ENCODE measurements around the gene RAPGEF2.

The RAPGEF2 gene

GRCh38 chr4:159199826-159200225, 96.9 kb downstream of the RAPGEF2 start:
- peaks cover 20% of the 10 kb centered on the region for H3K4me1 ChIP-seq (ENCODE audit: insufficient read depth, low read length)
- no peaks in the 10 kb centered on the region for H3K9me3 ChIP-seq (ENCODE audit: control insufficient read depth, insufficient read depth, low read length)
- H3K9ac ChIP-seq (ENCODE audit: low read depth, low read length), result no peak overlapping the region
- H3K36me3 ChIP-seq (ENCODE audit: insufficient read depth, low read length), result no peaks in the 10 kb centered on the region

DNA sequence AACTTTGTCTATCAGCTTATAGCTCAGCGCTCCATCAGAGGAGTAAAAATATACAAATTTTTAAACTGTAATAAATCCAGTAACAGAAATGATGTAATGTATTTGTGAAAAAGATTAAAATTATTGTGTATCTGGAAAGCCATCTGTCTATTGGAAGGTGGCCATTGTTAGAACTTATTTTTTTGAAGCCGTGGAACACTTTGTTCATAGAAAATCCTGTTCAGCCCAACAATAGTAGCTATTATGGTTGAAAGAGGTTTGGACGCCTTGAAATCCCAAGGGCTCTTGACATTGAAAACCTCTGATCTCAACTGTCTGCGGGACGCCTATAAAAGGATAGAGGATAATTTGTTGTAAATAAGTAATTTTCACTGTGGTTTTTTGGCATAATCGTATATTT, 98.3 kb downstream of the RAPGEF2 start:
- no peaks in the 10 kb centered on the region for H3K9me3 ChIP-seq (ENCODE audit: control insufficient read depth, insufficient read depth, low read length)
- no peak overlapping the region for H3K9ac ChIP-seq (ENCODE audit: low read depth, low read length)
- H3K4me1 ChIP-seq (ENCODE audit: insufficient read depth, low read length), result peaks cover 20% of the 10 kb centered on the region
- no peaks in the 10 kb centered on the region for H3K36me3 ChIP-seq (ENCODE audit: insufficient read depth, low read length)

- H3K9me3 ChIP-seq (ENCODE audit: control insufficient read depth, insufficient read depth, low read length), result no peaks in the 10 kb centered on the region
- peaks cover 10% of the 10 kb centered on the region; the same call in 1 of the 2 replicates for H3K4me1 ChIP-seq (ENCODE audit: insufficient read depth, low read length)
- no peaks in the 10 kb centered on the region for H3K36me3 ChIP-seq (ENCODE audit: insufficient read depth, low read length)
- no peak overlapping the region for H3K9ac ChIP-seq (ENCODE audit: low read depth, low read length)
Measured at GRCh38 chr4:159204566-159204965, 101.7 kb downstream of the RAPGEF2 start.

DNA sequence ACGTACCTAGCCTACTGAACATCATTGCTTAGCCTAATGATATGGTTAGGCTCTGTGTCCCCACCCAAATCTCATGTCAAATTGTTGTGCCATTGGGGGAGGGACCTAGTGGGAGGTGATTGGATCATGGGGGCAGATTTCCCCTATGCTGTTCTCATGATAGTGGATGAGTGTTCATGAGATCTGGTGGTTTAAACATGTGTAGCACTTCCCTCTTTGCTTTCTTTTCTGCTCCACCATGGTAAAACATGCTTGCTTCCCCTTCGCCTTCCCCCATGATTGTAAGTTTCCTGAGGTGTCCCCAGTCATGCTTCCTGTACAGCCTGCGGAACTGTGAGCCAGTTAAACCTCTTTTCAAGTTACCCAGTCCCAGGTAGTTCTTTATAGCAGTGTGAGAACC, 102.6 kb downstream of the RAPGEF2 start:
- Histone ChIP-seq H3K9me3 (ENCODE audit: control insufficient read depth, insufficient read depth, low read length) (no peaks in the 10 kb centered on the region), H3K4me1 (ENCODE audit: insufficient read depth, low read length) (peaks cover 10% of the 10 kb centered on the region; the same call in 1 of the 2 replicates), H3K36me3 (ENCODE audit: insufficient read depth, low read length) (no peaks in the 10 kb centered on the region), H3K9ac (ENCODE audit: low read depth, low read length) (no peak overlapping the region)

GRCh38 chr4:159206427-159206871, 103.6 kb downstream of the RAPGEF2 start:
- H3K4me1 ChIP-seq (ENCODE audit: insufficient read depth, low read length), result peaks cover 15% of the 10 kb centered on the region
- no peaks in the 10 kb centered on the region for H3K9me3 ChIP-seq (ENCODE audit: control insufficient read depth, insufficient read depth, low read length)
- H3K36me3 ChIP-seq (ENCODE audit: insufficient read depth, low read length), result no peaks in the 10 kb centered on the region
- H3K9ac ChIP-seq (ENCODE audit: low read depth, low read length), result no peak overlapping the region

GRCh38 chr4:159209249-159209648, 106.4 kb downstream of the RAPGEF2 start:
- peaks cover 7% of the 10 kb centered on the region for H3K4me1 ChIP-seq (ENCODE audit: insufficient read depth, low read length)
- no peaks in the 10 kb centered on the region for H3K36me3 ChIP-seq (ENCODE audit: insufficient read depth, low read length)
- H3K9ac ChIP-seq (ENCODE audit: low read depth, low read length), result no peak overlapping the region
- H3K9me3 ChIP-seq (ENCODE audit: control insufficient read depth, insufficient read depth, low read length), result no peaks in the 10 kb centered on the region

GRCh38 chr4:159210975-159211374, 108.1 kb downstream of the RAPGEF2 start:
- H3K9me3 ChIP-seq (ENCODE audit: control insufficient read depth, insufficient read depth, low read length), result no peaks in the 10 kb centered on the region
- no peak overlapping the region for H3K9ac ChIP-seq (ENCODE audit: low read depth, low read length)
- H3K36me3 ChIP-seq (ENCODE audit: insufficient read depth, low read length), result no peaks in the 10 kb centered on the region
- peaks cover 5% of the 10 kb centered on the region for H3K4me1 ChIP-seq (ENCODE audit: insufficient read depth, low read length)

DNA sequence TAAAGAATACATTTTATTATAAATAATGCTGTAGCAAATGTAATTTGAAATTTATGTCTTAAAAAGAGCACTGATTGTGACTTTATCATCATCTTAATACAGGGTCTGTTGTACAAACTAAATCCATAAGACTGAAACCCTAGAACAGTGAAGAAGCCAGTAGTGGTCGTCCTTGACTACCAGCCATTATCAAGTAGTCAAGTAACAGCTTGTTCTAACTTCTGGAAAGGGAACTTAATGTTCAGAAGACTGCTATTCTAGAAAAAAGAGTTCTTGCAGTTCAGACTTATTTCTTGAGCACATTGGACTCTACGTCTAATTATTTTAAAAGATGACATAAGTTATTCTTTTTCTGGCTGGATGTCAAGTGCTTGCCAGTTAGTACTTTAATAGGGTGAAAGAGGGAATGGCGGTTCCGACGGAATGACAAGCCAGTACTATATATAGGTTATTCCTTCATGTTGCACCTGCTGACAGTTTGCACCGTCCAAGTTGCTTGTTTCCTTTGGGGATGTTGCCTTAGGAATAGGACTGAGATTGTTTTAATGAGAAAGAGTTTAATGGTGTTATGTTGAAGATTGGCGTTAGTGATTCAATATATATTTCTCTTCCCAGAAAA, 109.9 kb downstream of the RAPGEF2 start:
- no peaks in the 10 kb centered on the region for H3K9me3 ChIP-seq (ENCODE audit: control insufficient read depth, insufficient read depth, low read length)
- no peaks in the 10 kb centered on the region for H3K36me3 ChIP-seq (ENCODE audit: insufficient read depth, low read length)
- H3K9ac ChIP-seq (ENCODE audit: low read depth, low read length), result no peak overlapping the region
- H3K4me1 ChIP-seq (ENCODE audit: insufficient read depth, low read length), result peaks cover 5% of the 10 kb centered on the region

GRCh38 chr4:159216834-159217233, 114.0 kb downstream of the RAPGEF2 start:
- Histone ChIP-seq H3K9me3 (ENCODE audit: control insufficient read depth, insufficient read depth, low read length) (no peaks in the 10 kb centered on the region), H3K4me1 (ENCODE audit: insufficient read depth, low read length) (no peaks in the 10 kb centered on the region), H3K9ac (ENCODE audit: low read depth, low read length) (no peak overlapping the region), H3K36me3 (ENCODE audit: insufficient read depth, low read length) (no peaks in the 10 kb centered on the region)

GRCh38 chr4:159219862-159220261, 117.0 kb downstream of the RAPGEF2 start:
- Histone ChIP-seq H3K4me1 (ENCODE audit: insufficient read depth, low read length) (no peaks in the 10 kb centered on the region), H3K9ac (ENCODE audit: low read depth, low read length) (no peak overlapping the region), H3K36me3 (ENCODE audit: insufficient read depth, low read length) (no peaks in the 10 kb centered on the region), H3K9me3 (ENCODE audit: control insufficient read depth, insufficient read depth, low read length) (no peaks in the 10 kb centered on the region)

- no peak overlapping the region for H3K9ac ChIP-seq (ENCODE audit: low read depth, low read length)
- no peaks in the 10 kb centered on the region for H3K9me3 ChIP-seq (ENCODE audit: control insufficient read depth, insufficient read depth, low read length)
Measured at GRCh38 chr4:159220353-159220752, 117.5 kb downstream of the RAPGEF2 start.

DNA sequence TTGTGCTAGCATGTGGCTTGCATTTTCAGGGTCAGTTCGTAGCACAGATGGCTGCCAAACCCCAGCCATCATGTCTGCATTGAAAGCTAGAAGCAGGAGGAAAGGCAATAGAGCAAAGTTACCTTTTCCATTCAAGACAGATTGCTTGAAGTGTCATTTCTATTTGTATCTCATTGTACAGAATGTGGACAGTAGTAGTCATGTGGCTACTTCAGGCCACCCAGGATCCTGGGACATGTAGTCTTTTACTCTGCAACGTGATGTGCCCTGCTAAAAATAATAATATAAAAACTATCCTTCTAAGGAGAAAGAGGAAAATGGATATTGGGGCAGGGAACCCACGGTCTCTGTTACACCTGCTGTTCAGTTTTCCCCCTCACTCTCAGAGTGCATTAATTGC, 118.4 kb downstream of the RAPGEF2 start:
- Histone ChIP-seq H3K36me3 (ENCODE audit: insufficient read depth, low read length) (no peaks in the 10 kb centered on the region), H3K9me3 (ENCODE audit: control insufficient read depth, insufficient read depth, low read length) (no peaks in the 10 kb centered on the region), H3K4me1 (ENCODE audit: insufficient read depth, low read length) (no peaks in the 10 kb centered on the region), H3K9ac (ENCODE audit: low read depth, low read length) (no peak overlapping the region)

More at GRCh38 chr4:159220353-159220752, 117.5 kb downstream of the RAPGEF2 start:
- no peaks in the 10 kb centered on the region for H3K4me1 ChIP-seq (ENCODE audit: insufficient read depth, low read length)
- no peaks in the 10 kb centered on the region for H3K36me3 ChIP-seq (ENCODE audit: insufficient read depth, low read length)

- no peaks in the 10 kb centered on the region for H3K4me1 ChIP-seq (ENCODE audit: insufficient read depth, low read length)
- no peaks in the 10 kb centered on the region for H3K9me3 ChIP-seq (ENCODE audit: control insufficient read depth, insufficient read depth, low read length)
- H3K9ac ChIP-seq (ENCODE audit: low read depth, low read length), result no peak overlapping the region
- no peaks in the 10 kb centered on the region for H3K36me3 ChIP-seq (ENCODE audit: insufficient read depth, low read length)
Measured at GRCh38 chr4:159222043-159222552, 119.2 kb downstream of the RAPGEF2 start.

DNA sequence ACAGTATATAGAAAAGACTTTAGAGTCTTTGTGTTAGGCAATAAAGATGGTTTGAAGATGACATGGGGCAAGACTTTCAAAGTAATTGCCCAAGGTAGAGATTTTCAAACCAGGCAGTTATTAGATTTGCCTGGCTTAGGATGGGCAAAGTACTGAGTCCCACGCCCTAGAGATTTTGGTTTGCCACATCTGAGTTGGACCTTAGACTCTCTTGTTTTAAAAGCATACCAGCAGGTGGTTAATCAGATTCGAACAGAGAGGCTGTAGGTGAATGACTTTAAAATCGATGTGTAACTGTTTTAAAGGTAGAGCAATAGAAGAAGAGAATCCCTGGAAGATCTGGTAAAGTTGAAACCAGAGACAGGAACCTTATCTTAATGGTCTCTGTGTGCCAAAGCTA, 121.5 kb downstream of the RAPGEF2 start:
- Histone ChIP-seq H3K9me3 (ENCODE audit: control insufficient read depth, insufficient read depth, low read length) (no peaks in the 10 kb centered on the region), H3K36me3 (ENCODE audit: insufficient read depth, low read length) (no peaks in the 10 kb centered on the region), H3K9ac (ENCODE audit: low read depth, low read length) (no peak overlapping the region), H3K4me1 (ENCODE audit: insufficient read depth, low read length) (peaks cover 16% of the 10 kb centered on the region)

GRCh38 chr4:159227378-159227777, 124.5 kb downstream of the RAPGEF2 start:
- no peak overlapping the region for H3K9ac ChIP-seq (ENCODE audit: low read depth, low read length)
- no peaks in the 10 kb centered on the region for H3K9me3 ChIP-seq (ENCODE audit: control insufficient read depth, insufficient read depth, low read length)
- H3K36me3 ChIP-seq (ENCODE audit: insufficient read depth, low read length), result no peaks in the 10 kb centered on the region
- H3K4me1 ChIP-seq (ENCODE audit: insufficient read depth, low read length), result peaks cover 20% of the 10 kb centered on the region
